Esophagus muscularis mucosa (tissue), 3 donors: ENCODE measurements around the gene SUSD6.

Experiments used
- CTCF ChIP-seq, 3 experiments: fragments of 200-600 bp in 2 of 3; fragments of 450-650 bp in 1 of 3; sonication (generic) in 2 of 3; IDR thresholded peaks; one replicate each; pipeline ENCODE4 v1.5.1; 2017 to 2019; ENCODE audit warnings: antibody characterized with exemption in 3 of 3, mild to moderate bottlenecking in 2 of 3, moderate library complexity in 1 of 3
- POLR2A ChIP-seq: fragments of 450-650 bp; IDR thresholded peaks from one replicate; pipeline ENCODE4 v1.6.1; 2017; ENCODE audit warnings: antibody characterized with exemption, moderate library complexity, mild to moderate bottlenecking, low read depth
- POLR2AphosphoS5 ChIP-seq, 2 donors: sonication (generic); formaldehyde crosslinking; IDR thresholded peaks; one replicate each; pipeline ENCODE4 v1.6.1; 2017; ENCODE audit warnings: antibody characterized with exemption in 2 of 2

DNA sequence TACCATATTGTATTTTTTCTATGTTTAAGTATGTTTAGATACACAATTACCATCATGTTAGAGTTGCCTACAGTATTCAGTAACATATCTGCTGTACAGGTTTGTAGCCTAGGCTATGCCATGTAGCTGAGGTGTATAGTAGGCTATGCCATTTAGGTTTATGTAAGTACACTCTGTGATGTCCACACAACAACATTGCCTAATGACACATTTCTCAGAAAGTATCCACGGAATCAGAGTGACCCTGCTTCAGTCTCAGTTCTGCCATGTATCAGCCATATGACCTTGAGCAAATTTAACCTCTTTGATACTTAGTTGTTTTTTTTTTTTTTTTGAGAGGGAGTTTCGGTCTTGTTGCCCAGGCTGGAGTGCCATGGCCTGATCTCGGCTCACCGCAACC, 12.7 kb downstream of the SUSD6 start:
- TF ChIP-seq CTCF (IDR thresholded peaks at IDR 0.05): no peak
- TF ChIP-seq POLR2AphosphoS5 (IDR thresholded peaks at IDR 0.05): no peak
- TF ChIP-seq POLR2A: no peak
